GM18858 (cell line): ENCODE data around the gene PLXNA1.

Experiments used
- ATAC-seq: cut with Tn5 transposase; IDR thresholded peaks from one replicate; pipeline ENCODE4 v1.9.1; 2021; ENCODE audit not compliant: unreplicated experiment

Gene PLXNA1

DNA sequence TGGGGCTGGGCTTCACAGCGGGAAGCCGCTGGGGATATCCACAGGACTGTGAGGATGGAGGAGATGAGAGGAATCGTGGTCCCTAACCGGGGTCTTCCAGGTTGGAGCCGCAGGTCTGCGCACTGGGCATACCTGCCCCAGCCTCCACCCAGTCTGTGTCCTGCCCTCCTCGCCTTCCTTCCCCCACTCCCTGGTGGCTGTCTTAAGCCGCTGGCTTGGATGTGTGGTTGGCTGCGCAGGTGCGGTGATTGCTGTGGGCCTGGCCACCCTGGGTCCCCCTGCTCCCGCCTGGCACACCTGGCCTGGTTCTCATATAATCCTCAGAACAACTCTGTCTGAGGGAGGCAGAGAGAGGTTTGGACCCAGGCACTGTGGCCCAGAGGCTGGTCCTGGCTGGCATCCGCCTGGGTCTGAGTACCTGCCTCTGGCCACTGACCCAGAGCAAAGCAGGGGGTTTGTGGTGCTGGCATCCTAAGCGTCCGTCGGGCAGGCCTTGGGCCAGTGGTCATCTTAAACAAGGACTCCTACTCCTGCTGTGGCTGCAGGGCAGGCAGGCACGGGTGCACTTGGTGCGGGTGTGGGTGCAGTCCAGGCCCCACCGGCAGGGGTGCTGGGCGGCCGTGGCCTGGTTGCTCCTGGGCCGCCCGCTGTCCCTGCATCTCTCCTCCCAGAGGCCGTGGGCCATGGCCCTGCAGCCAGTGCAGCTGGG is 18.7 kb downstream of the PLXNA1 start:
- ATAC-seq, result no peak

DNA sequence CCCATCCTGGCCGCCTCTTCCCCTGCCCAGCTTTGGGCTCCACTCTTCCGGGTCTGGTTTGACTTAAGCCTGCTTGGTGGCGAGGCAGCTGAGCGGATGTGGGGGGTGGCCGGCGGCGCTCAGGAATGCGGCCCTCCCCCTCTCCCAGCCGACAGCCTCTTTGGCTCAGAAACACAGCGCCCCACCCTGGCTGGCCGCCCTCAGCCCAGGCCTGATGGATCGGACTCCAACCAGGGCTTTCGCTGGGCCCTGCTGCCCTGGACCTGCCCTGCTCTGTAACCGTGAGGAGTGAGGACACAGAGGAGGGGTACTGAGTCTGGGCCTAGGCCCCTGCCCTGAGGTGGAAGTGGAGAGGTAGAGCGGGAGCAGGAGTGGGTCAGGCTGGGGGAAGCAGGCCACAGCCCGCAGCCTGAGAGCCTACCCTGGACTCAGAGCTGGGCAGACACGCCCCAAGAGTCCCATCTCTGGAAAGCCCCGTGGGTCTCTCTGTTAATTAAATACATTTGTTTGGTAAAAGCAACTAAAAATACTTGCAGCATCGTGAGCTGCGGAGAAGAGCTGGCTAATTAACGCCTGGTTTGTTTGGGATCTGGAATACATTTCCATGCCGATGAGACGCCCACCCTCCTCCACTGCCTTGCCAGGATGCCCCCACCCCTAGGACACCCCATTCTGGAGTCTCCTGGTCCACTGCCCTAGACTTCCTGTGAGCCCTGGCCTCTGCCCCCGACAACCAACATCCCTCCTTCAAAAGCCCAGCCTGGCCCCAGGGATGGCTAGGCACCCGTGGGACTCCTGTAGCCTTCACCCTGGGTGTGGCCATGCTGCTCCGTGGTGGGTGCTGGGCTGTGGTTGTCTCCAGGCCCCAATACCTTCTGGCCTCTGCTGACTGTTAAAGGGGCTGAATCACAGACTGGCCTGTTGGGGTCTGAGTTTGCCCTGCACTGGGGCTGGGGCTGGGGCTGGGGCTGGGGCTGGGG is 19.6 kb downstream of the PLXNA1 start:
- ATAC-seq, result no peak

DNA sequence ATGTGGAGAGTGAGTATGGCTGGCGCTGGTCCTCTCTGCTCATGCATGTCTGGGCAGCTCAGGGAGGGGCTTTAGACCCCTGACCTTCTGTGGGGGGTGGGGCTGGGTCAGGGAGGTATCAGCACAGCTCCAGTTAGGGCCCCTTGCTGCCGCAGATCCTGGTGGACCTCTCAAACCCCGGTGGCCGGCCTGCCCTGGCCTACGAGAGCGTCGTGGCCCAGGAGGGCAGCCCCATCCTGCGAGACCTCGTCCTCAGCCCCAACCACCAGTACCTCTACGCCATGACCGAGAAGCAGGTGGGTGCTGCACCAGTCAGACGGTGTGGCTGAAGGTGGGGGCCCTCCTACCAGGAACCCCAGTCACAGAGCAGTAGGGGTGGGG is 20.2 kb downstream of the PLXNA1 start:
- ATAC-seq, result no peak

DNA sequence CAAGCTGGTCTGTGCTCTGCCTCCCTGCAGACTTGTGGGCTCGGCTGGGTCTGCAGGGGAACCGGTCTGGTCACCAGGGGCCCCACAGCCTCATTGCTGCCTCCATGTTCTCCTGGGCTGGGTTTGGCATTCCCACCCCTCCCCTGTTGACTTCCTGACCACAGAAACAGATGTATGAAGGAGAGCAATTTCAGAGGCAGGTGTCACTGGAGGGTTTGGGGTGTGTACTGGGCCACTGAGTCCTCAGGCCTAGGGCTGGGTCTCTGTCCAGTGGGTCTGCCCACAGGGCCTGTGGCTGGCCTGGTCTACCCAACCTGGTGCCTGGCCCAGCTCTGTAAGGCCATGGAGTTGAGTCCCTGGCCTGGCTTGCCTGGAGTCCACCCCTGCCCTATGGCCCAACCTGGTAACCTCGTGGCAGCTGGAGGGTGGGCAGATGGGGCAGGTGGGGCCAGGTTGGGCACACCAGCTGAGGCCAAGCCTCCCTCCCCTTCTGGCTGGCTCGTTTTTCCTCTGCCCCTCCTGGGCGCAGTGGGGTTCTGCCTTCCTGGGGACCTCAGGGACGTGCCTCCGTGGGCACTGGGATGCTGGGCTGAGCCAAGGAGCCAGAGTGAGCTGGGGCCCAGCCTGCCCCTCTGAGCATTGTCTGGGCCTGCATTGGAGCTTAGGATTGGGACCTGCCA is 20.8 kb downstream of the PLXNA1 start:
- ATAC-seq, result no peak

DNA sequence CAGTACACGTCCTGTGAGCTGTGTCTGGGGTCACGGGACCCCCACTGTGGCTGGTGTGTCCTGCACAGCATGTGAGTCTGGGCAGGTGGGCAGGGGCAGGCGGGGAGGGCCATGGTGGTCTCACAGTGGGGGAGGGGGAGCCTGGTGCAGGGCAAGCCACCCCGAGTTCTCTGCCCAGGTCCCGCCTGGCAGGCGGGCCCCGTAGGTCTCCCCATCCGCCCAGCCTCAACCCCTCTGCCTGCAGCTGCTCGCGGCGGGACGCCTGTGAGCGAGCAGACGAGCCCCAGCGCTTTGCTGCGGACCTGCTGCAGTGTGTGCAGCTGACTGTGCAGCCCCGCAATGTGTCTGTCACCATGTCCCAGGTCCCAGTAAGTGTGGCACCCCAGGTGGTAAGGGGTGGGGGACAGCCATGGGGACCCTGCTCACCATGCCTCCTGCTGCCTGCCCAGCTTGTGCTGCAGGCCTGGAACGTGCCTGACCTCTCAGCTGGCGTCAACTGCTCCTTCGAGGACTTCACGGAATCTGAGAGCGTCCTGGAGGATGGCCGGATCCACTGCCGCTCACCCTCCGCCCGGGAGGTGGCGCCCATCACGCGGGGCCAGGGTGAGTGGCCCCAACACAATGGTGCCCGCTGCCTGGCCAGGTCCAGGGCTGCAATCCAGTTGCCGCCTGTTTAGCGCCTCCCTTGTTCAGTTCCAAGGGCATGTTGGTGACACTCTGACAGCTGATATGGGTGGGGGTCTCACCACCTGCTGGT is 21.9 kb downstream of the PLXNA1 start:
- ATAC-seq, result no peak

DNA sequence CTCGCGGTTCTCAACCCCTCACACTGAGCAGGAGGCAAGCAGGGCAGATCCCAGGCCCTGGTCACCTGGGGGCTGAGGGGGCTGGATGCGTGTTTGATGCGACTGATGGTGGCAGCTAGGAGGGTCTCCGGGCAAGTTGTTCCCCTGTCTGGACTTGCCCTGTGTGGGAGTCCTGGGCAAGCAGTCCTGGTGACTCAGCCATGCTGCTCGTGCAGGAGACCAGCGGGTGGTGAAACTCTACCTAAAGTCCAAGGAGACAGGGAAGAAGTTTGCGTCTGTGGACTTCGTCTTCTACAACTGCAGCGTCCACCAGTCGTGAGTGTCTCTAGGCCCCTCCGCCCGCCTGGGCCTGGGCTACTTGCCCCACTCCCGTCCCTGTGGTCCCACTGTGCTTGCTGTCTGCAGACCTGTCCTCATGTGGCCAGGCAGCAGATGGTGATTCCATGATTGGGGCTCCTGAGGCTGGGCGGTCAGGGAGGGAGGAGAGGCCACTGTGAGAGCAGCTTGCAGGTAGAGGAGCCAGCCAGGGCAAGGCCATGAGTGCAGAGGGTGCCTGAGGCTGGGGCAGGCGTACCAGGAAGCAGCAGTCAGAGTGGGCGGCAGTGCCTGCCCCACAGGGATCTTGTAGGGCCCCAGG is 23.1 kb downstream of the PLXNA1 start:
- no peak for ATAC-seq

DNA sequence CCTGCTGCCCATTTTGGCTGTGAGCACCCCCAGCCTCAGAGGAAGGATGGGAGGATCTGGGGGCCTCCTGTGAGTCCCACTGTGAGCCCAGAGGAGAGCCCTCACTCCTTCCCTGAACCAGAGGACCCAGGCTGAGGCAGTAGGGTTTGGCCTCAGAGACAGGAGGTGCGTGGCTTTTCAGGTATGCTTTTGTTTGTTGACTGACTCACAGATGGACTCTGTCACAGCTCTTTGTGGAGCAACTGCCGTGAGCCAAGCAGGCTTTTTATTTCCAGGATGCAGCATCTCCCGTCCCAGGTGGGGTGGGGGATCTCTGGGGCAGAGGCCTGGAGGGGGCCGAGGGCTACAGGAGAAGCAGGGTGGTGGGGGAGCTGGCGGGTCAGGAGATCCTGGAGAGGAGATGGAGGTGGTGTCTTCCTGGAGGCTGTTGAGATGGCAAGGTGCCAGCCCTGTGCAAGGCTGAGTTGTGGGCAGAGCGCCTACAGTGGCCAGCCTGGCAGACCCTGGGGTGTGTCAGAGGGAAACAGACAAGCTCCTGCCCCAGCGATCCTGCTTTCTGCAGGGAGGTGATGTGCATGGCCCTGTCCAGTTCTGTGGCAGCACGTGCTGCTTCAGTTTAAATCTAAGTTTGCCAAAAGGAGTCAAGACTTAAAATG is 24.0 kb downstream of the PLXNA1 start:
- no peak for ATAC-seq

DNA sequence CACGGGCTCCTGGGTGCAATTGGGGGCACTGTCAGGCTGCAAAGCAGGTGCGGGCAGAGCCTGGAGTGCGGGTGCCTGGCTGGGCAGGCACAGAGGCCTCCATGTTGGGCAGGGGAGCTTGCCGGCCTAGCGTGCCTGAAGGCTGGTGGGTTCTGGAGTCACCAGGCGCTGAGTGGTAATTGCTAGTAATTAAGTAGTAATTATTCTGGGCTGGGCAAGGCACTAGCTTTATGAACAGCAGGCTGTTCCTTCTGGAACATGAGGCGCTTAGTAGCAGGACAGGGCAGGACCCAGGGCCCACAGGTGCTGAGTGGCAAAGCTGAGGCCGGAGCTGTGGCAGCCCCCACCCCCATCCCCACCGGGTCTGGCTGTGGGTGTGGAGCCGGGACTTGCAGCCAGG is 25.3 kb downstream of the PLXNA1 start:
- ATAC-seq, result no peak

DNA sequence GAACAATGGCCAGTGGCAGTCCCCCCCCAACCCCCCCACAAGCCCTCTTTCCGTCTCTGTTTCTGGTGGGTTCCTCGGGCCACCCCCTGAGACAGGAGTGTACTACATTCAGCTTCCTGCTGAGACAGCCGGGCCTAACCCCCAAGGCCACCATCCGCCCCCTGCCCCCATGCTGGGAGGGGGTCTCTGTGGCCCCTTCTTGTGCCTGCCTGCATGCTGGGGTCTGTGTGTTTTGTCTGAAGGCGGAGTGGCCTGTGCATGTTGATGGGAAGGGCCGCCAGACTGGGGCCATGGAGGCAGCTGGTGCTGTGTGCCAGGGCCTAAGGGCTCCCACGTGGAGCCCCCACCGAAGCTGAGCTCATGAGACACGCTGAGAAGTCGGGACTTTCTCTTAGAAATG is 26.6 kb downstream of the PLXNA1 start:
- no peak for ATAC-seq

DNA sequence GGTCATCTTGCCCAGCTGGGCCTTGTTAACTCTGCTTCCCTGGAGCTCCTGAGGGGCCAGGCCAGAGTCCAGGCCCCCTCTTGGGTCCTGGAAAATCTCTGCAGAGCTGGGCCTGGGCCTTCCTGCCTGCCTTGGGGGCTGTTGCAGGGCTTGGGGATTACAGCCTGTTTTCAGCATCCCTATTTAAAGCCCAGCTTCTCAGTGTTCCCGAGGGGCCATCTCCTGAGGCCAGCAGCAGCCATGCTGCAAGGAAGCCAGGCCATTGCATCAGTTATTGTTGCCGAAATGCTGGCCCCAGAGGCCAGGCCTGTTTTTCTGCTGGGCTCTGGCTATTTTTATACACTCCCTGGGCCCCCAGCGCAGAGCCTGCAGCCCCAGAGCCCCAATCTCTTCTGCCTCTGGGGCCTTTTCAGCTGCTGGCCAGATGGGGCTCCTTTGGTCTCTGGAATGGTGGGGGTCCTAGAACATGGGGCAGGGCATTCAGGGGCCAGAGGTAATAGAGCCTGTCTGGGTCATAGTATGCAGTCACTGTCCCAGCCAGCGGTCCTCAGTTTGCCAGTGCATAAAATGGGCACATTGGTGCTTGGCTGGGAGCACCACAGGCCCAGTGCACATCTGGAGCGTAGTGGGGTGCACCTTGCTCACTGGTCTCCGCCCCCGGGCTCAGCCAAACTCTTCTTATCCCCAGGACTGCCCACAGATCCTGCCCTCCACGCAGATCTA is 28.5 kb downstream of the PLXNA1 start:
- no peak for ATAC-seq

DNA sequence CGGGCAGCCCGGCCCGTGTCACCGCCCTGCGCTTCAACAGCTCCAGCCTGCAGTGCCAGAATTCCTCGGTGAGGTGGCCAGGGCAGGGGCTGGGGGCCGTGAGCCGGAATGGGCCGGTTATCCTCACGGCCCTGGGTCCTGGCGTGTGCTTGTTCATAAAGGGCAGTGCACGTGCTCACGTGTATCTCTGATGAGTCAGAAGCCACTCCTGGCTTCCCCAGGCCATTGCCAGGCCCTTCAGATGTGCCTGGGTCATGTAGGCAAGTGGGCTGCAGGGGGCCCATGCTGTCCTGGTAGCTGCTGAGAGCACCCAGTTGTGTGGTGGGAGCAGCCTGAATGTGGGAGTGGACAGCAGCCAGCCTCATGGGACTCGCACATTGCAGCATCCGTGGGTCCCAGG is 29.2 kb downstream of the PLXNA1 start:
- ATAC-seq, result no peak

DNA sequence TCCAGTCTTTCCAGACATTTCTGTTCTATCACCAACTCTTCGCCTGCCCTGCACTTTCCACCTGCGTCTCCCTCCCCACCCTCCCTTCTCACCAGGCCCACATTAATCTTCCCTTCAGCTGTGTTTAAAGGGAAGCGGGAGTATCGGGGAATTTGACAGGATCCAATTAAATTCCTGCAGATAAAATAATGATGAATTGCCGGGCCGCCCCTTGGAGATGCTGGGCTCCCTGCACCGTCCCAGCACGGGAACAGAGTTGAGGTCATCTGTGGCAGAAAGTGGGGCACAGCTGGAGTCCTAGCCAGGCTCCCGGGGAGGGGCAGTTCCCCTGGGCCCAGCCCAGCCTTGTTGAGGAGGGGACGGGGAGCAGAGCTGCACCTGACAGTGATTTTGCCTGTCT is 30.3 kb downstream of the PLXNA1 start:
- no peak for ATAC-seq

DNA sequence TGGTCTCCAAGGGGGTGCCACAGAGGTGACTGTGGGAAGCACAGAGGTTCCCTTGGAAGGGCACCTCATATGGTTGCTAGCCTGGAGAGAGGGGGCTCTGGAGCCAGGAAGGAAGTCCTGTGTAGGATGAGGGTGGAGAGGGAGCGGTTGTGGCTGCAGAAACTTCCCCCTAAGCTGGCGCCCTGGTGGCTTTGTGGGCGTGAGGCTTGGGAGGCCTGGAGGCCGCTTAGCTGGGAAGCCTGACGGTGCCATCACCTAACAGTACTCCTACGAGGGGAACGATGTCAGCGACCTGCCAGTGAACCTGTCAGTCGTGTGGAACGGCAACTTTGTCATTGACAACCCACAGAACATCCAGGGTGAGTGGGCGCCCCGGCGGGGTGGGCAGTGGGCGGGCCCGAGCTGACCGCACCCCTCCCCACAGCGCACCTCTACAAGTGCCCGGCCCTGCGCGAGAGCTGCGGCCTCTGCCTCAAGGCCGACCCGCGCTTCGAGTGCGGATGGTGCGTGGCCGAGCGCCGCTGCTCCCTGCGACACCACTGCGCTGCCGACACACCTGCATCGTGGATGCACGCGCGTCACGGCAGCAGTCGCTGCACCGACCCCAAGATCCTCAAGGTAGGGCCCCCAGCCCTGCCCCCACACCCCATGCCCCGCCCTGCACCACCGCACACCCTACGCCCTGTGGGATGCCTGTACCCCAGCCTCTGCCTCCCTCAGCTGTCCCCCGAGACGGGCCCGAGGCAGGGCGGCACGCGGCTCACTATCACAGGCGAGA is 31.0 kb downstream of the PLXNA1 start:
- ATAC-seq, result no peak

DNA sequence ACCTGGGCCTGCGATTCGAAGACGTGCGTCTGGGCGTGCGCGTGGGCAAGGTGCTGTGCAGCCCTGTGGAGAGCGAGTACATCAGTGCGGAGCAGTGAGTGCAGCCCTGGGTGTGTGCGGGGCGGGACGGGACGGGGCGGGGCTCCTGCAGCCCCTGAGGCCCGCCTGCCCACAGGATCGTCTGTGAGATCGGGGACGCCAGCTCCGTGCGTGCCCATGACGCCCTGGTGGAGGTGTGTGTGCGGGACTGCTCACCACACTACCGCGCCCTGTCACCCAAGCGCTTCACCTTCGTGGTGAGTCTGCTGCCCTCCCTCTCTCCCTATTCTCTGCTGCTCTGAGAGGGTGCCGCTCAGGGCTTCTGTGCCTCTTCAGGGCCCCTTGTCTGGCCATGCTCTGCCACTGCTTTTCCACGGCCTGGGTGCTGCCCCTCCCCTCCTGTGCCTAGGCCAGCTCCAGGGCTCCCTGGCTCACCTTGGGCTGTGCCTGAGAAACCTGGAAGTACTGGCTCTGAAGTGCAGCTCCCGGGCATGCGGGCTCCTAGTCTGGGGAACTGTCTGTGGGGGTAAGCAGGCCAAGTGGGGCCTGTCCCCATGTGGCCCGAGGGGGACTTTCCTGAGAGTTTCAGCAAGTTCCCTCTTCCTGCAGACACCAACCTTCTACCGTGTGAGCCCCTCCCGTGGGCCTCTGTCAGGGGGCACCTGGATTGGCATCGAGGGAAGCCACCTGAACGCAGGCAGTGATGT is 31.8 kb downstream of the PLXNA1 start:
- no peak for ATAC-seq

DNA sequence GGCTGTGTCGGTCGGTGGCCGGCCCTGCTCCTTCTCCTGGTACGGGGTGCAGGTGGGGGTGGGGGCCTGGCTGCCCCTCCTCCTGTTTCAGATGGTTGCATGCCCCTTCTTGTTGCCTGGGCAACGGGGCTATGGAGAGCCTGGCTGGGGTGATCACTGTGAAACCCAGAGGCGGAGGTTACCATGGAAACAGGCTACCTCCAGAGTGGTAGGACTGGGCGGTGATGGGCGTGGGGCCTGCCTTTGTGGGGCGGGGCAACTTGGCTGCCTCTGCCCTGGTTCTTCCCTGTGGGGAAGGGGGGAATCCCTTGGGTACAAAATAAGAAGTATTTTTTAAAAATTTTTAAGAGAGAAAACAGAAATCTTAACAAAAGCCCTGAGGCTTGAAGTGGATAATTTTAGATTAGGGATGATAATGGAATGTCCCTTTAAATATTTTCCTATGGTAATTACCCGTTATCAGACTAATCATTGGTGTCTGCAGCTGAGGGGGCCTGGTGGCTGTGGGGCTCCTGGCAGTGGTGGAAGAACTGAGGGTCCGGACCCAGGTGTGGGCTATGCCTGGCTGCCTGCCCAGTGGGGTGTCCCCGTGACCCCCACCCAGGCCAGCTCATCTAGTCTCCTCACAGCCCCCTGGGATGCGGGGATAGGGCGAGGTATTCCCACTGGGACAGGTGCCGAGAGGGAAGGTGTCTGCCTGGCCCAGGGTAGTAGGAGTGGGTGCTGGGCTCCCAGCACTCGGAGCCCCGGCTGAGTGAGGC is 32.5 kb downstream of the PLXNA1 start:
- no peak for ATAC-seq

DNA sequence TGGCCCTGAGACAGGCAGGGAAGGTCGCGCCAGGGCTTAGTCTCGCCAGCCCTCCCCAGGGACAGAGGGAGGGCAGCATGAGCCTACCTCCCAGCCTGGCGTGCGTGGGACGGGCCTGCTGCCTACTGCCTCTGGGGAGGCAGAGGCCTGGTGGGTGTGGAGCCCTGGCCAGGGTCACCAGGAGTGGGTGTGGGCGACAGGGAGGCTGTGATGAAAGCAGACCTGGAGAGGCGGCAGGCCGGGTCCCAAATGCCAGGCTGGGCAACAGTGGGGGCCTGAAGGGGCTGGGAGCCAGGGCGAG is 33.1 kb downstream of the PLXNA1 start:
- no peak for ATAC-seq

DNA sequence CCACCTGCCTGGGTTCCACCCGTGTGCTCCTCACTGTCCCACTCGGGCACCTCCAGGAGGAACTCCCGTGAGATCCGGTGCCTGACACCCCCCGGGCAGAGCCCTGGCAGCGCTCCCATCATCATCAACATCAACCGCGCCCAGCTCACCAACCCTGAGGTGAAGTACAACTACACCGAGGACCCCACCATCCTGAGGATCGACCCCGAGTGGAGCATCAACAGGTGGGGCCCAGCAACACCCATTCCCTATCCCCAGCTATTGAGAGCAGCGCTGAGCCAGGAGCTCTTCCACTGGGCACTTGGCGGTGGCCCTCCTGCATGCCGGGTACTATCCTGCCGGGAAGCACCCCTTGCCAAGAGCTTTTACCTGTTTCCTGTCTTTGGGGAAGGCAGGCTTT is 33.5 kb downstream of the PLXNA1 start:
- ATAC-seq, result no peak
